Keratinocyte (primary cell): ENCODE results near the gene NXPH3.

Source experiments
- CTCF ChIP-seq, 3 experiments: IDR thresholded peaks in 1 of 3; conservative IDR thresholded peaks in 1 of 3; optimal IDR thresholded peaks in 1 of 3; 2 replicates in 2 of 3; 3 replicates in 1 of 3; pipeline versions ENCODE3 to v1.5.1; 2011; ENCODE audit warnings: low read length in 3 of 3, mild to moderate bottlenecking in 3 of 3, moderate library complexity in 2 of 3, control low read depth in 1 of 3, inconsistent platforms in 1 of 3; ENCODE audit not compliant: insufficient read depth in 2 of 3; ENCODE audit errors: extremely low read depth in 1 of 3
- EZH2 ChIP-seq: IDR thresholded peaks from one replicate; pipeline ENCODE4 v1.6.1; 2012; ENCODE audit warnings: inconsistent platforms, mild to moderate bottlenecking, low read length, moderate library complexity

- no peak for TF ChIP-seq CTCF (optimal IDR thresholded peaks at IDR 0.05 in 1 of 3, IDR thresholded peaks at IDR 0.05 in 1 of 3, conservative IDR thresholded peaks at IDR 0.05 in 1 of 3; ENCODE audit: extremely low read depth in 1 of 3, insufficient read depth in 2 of 3, low read length in 3 of 3)
- no peak for TF ChIP-seq EZH2
Observed at GRCh38 chr17:49545007-49545660, 30.5 kb upstream of the NXPH3 start.
